RWPE2 (cell line): ENCODE measurements around the gene SHISA4.

Experiments
- ATAC-seq: fragments of 200-7000 bp; cut with Tn5 transposase; 3 replicates; pipeline ENCODE4 v1.9.1; 2021; ENCODE audit warnings: low read depth
- DNase-seq: peaks from one replicate; pipeline ENCODE4 v3.0.0-alpha.2; 2020; ENCODE audit warnings: low spot score
- H3K27ac ChIP-seq: fragments of 450-650 bp; 2 replicates; pipeline ENCODE4 v1.5.1; 2017; ENCODE audit warnings: mild to moderate bottlenecking; ENCODE audit not compliant: poor library complexity, severe bottlenecking
- H3K27me3 ChIP-seq: fragments of 250-450 bp; sonication (Bioruptor Pico); 2 replicates; pipeline ENCODE4 v1.5.1; 2021; ENCODE audit warnings: mild to moderate bottlenecking, moderate library complexity; ENCODE audit not compliant: insufficient read depth, poor library complexity, severe bottlenecking
- H3K36me3 ChIP-seq: fragments of 250-450 bp; sonication (Bioruptor Pico); 2 replicates; pipeline ENCODE4 v1.5.1; 2020; ENCODE audit warnings: low read depth, mild to moderate bottlenecking, moderate library complexity
- H3K4me1 ChIP-seq: fragments of 250-450 bp; sonication (Bioruptor Pico); 2 replicates; pipeline ENCODE4 v1.5.1; 2021; ENCODE audit warnings: mild to moderate bottlenecking, moderate library complexity; ENCODE audit not compliant: insufficient read depth, poor library complexity, severe bottlenecking
- H3K4me3 ChIP-seq: fragments of 250-450 bp; sonication (Bioruptor Pico); 2 replicates; pipeline ENCODE4 v1.5.1; 2021; ENCODE audit warnings: mild to moderate bottlenecking, moderate library complexity; ENCODE audit not compliant: severe bottlenecking
- H3K9me3 ChIP-seq: fragments of 250-450 bp; sonication (Bioruptor Pico); 2 replicates; pipeline ENCODE4 v1.5.1; 2021; ENCODE audit warnings: mild to moderate bottlenecking, moderate library complexity; ENCODE audit not compliant: severe bottlenecking
- CTCF ChIP-seq: fragments of 450-650 bp; IDR thresholded peaks from one replicate; pipeline ENCODE4 v1.5.1; 2017; ENCODE audit warnings: mild to moderate bottlenecking, moderate library complexity; ENCODE audit not compliant: poor library complexity, severe bottlenecking

The SHISA4 gene

GRCh38 chr1:201886103-201886885 lies 2.4 kb upstream of the SHISA4 start:
- ATAC-seq: no peak
- Histone ChIP-seq H3K27me3 (no peaks in the 10 kb centered on the region), H3K27ac (no peak overlapping the region), H3K4me1 (peaks cover 25% of the 10 kb centered on the region), H3K36me3 (no peaks in the 10 kb centered on the region), H3K9me3 (no peaks in the 10 kb centered on the region), H3K4me3 (no peak overlapping the region)
- TF ChIP-seq CTCF: no peak
- DNase-seq: no peak

GRCh38 chr1:201887116-201887866 lies 1.4 kb upstream of the SHISA4 start:
- Histone ChIP-seq H3K27ac (no peak overlapping the region), H3K4me3 (no peak overlapping the region), H3K4me1 (peaks cover 25% of the 10 kb centered on the region), H3K36me3 (no peaks in the 10 kb centered on the region), H3K27me3 (no peaks in the 10 kb centered on the region), H3K9me3 (no peaks in the 10 kb centered on the region)
- DNase-seq: no peak
- no peak for ATAC-seq
- no peak for TF ChIP-seq CTCF

- Histone ChIP-seq H3K4me3 (peak overlapping the region; percentile 31), H3K4me1 (peaks cover 5% of the 10 kb centered on the region), H3K27ac (no peak overlapping the region), H3K27me3 (no peaks in the 10 kb centered on the region), H3K9me3 (no peaks in the 10 kb centered on the region), H3K36me3 (no peaks in the 10 kb centered on the region)
- ATAC-seq: no peak
- DNase-seq: peak; percentile 52
- TF ChIP-seq CTCF: no peak
These were observed 631 bp downstream of the SHISA4 start for GRCh38 chr1:201889090-201889968.

GRCh38 chr1:201890223-201890622 lies 1.5 kb downstream of the SHISA4 start:
- Histone ChIP-seq H3K4me3 (no peak overlapping the region), H3K9me3 (no peaks in the 10 kb centered on the region), H3K27ac (no peak overlapping the region), H3K36me3 (no peaks in the 10 kb centered on the region), H3K4me1 (peaks cover 5% of the 10 kb centered on the region), H3K27me3 (no peaks in the 10 kb centered on the region)
- ATAC-seq (no peak), DNase-seq (no peak)
- no peak for TF ChIP-seq CTCF
